ENCODE results near the gene ADAMTS8. TPM values are rescaled to one million over a fixed set of nuclear protein-coding genes. Genes with fewer than 3 reads are reported as not detected.

The ADAMTS8 gene
- total RNA-seq, 1 experiment from 2014 or later, result not detected

DNA sequence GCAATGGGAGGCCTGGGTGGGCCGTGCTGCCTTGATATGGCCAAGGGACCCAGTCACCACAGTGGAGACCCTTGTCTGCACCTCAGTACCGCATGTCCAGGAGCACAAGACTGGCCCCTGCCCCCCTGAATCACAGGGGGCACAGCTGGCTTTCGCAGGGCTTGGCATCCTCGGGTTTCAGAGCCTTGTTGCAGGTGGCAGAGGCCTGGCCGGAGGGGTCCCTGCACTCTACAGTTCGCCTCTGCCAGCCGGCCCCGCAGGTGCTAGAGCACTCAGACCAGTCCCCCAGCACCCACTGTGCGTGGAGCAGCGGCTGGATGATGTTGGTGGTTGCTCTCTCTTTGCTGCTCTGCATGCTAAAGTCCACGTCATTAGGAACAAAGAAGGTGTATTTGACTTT is 23.0 kb downstream of the ADAMTS8 start:
- Histone ChIP-seq H3K9me2 (replicated peaks; ENCODE audit: insufficient read depth, low read length) (no peaks in the 10 kb centered on the region), H3K9ac (ENCODE audit: low read length) (no peak overlapping the region), H3K36me3 (ENCODE audit: insufficient read depth, low read length) (no peaks in the 10 kb centered on the region), H4K20me1 (ENCODE audit: insufficient read depth, low read depth, low read length) (no peaks in the 10 kb centered on the region), H3K4me3 (ENCODE audit: low read length) (no peak overlapping the region), H3K27me3 (ENCODE audit: low read length) (no peaks in the 10 kb centered on the region), H3K4me1 (ENCODE audit: low read length) (no peaks in the 10 kb centered on the region), H3K27ac (ENCODE audit: low read length) (no peak overlapping the region), H2AFZ (ENCODE audit: low read length) (no peak overlapping the region), H3K9me3 (ENCODE audit: low read length) (no peaks in the 10 kb centered on the region), H3K4me2 (ENCODE audit: low read depth, low read length, poor library complexity, severe bottlenecking) (no peak overlapping the region), H3K79me2 (ENCODE audit: low read length) (no peaks in the 10 kb centered on the region)
- DNase-seq, result no peak

DNA sequence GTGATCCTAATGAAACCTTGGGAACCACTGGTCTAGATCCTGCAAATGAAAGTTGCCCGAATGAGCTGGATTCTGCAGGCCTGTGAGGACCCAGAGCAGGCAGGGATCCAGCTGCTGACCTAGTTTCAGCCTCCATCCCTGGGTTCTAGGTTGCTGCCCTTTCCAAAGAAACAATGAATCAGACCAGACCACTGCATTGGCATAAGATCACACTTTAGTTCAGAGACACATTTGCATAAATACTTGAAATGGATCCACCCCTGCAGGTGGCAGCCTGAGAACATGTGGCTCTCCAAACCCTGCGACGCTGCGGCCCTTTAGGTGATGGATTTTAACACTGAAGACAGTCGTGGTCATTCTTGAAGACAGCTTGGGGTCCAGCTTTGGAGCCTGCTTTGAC is 23.7 kb downstream of the ADAMTS8 start:
- H3K4me2 ChIP-seq (ENCODE audit: low read depth, low read length, poor library complexity, severe bottlenecking), result no peak overlapping the region

DNA sequence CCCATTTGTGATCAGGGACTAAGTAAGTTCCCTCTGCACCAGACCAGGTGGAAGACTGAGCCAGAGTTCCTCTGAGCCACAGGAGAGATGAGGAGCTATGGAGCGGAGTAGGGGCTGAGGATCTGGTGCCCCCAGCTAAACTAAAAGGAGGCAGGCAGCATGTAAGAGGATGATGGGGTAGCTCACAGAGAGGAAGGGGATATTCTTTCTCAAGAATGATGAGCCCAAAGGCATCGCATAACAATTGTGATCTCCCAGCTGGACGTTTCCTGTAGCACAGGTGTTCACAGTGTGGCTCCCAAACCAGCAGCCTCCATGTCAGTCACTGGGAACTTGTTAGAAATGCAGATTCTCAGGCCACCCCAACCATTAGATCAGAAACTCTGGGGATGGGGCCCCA is 24.4 kb downstream of the ADAMTS8 start:
- DNase-seq, result no peak
- no peak overlapping the region for H3K4me3 ChIP-seq (ENCODE audit: low read length)
- H2AFZ ChIP-seq (ENCODE audit: low read length), result no peak overlapping the region
- no peaks in the 10 kb centered on the region for H3K79me2 ChIP-seq (ENCODE audit: low read length)
- no peak overlapping the region for H3K4me2 ChIP-seq (ENCODE audit: low read depth, low read length, poor library complexity, severe bottlenecking)
- H3K9ac ChIP-seq (ENCODE audit: low read length), result no peak overlapping the region
- no peak overlapping the region for H3K27ac ChIP-seq (ENCODE audit: low read length)
- no peaks in the 10 kb centered on the region for H3K9me3 ChIP-seq (ENCODE audit: low read length)
- H3K9me2 ChIP-seq (replicated peaks; ENCODE audit: insufficient read depth, low read length), result no peaks in the 10 kb centered on the region
- no peaks in the 10 kb centered on the region for H3K4me1 ChIP-seq (ENCODE audit: low read length)
- no peaks in the 10 kb centered on the region for H4K20me1 ChIP-seq (ENCODE audit: insufficient read depth, low read depth, low read length)
- H3K36me3 ChIP-seq (ENCODE audit: insufficient read depth, low read length), result no peaks in the 10 kb centered on the region
- H3K27me3 ChIP-seq (ENCODE audit: low read length), result no peaks in the 10 kb centered on the region

More for the DNA sequence above, 23.7 kb downstream of the ADAMTS8 start:
- DNase-seq, result peak; percentile 49
- H3K9ac ChIP-seq (ENCODE audit: low read length), result no peak overlapping the region
- H2AFZ ChIP-seq (ENCODE audit: low read length), result no peak overlapping the region
- no peaks in the 10 kb centered on the region for H3K27me3 ChIP-seq (ENCODE audit: low read length)
- H3K4me1 ChIP-seq (ENCODE audit: low read length), result no peaks in the 10 kb centered on the region
- H3K9me3 ChIP-seq (ENCODE audit: low read length), result no peaks in the 10 kb centered on the region
- no peaks in the 10 kb centered on the region for H3K79me2 ChIP-seq (ENCODE audit: low read length)
- no peak overlapping the region for H3K4me3 ChIP-seq (ENCODE audit: low read length)
- H3K9me2 ChIP-seq (replicated peaks; ENCODE audit: insufficient read depth, low read length), result no peaks in the 10 kb centered on the region
- H4K20me1 ChIP-seq (ENCODE audit: insufficient read depth, low read depth, low read length), result no peaks in the 10 kb centered on the region
- no peak overlapping the region for H3K27ac ChIP-seq (ENCODE audit: low read length)
- no peaks in the 10 kb centered on the region for H3K36me3 ChIP-seq (ENCODE audit: insufficient read depth, low read length)

DNA sequence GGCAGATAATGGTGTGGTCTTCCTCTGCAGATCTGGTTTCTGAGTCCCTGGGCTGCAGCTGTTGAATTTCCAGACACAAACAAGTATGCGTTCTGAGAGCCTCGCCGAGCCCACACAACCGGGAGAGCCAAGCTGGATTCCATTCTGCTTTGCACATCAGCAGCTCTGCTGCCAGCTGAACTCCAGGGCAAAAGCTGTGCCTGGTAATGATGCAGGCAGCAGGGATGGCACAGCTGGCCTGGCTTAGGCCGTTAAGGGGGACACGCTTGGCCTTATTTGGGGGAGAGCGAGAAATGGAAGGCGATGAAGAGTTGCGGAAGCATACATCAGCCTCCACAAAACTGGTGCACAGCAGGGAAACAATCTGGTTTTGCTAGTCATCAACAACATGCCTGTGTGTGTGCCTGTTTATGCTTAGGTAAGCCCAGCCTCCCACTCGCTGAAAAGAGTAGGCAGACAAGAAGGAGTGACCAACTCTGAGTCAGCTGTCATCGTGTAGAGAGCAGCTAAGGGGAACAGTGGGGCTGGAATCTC is 25.1 kb downstream of the ADAMTS8 start:
- Histone ChIP-seq H3K9me3 (ENCODE audit: low read length) (no peaks in the 10 kb centered on the region), H3K79me2 (ENCODE audit: low read length) (no peaks in the 10 kb centered on the region), H2AFZ (ENCODE audit: low read length) (no peak overlapping the region), H3K4me3 (ENCODE audit: low read length) (no peak overlapping the region), H3K27ac (ENCODE audit: low read length) (no peak overlapping the region), H3K9ac (ENCODE audit: low read length) (no peak overlapping the region), H3K4me1 (ENCODE audit: low read length) (no peaks in the 10 kb centered on the region), H3K27me3 (ENCODE audit: low read length) (no peaks in the 10 kb centered on the region), H3K9me2 (replicated peaks; ENCODE audit: insufficient read depth, low read length) (no peaks in the 10 kb centered on the region), H4K20me1 (ENCODE audit: insufficient read depth, low read depth, low read length) (no peaks in the 10 kb centered on the region), H3K4me2 (ENCODE audit: low read depth, low read length, poor library complexity, severe bottlenecking) (no peak overlapping the region), H3K36me3 (ENCODE audit: insufficient read depth, low read length) (no peaks in the 10 kb centered on the region)
- no peak for DNase-seq

DNA sequence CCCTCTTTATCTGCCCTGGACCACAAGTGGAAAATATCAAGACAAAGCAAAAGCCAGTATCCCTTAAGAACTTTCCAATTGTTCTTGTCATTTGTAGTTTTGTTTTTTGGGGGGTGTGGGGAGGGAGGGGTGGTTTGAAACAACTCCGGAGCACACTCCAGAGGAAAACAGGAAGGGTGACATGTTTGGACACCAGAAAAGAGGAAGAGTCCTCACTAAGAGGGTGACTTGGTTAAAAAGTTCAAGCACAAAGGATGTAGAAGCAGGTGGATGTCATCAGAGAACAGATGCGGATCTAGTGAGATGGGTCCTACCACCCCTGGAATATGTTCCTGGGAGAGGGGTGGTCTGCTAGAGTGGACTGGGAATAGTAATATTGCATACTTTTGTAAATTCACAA is 25.8 kb downstream of the ADAMTS8 start:
- Histone ChIP-seq H2AFZ (ENCODE audit: low read length) (no peak overlapping the region), H3K36me3 (ENCODE audit: insufficient read depth, low read length) (no peaks in the 10 kb centered on the region), H3K4me3 (ENCODE audit: low read length) (no peak overlapping the region), H3K79me2 (ENCODE audit: low read length) (no peaks in the 10 kb centered on the region), H3K27me3 (ENCODE audit: low read length) (no peaks in the 10 kb centered on the region), H3K4me1 (ENCODE audit: low read length) (no peaks in the 10 kb centered on the region), H3K9me3 (ENCODE audit: low read length) (no peaks in the 10 kb centered on the region), H4K20me1 (ENCODE audit: insufficient read depth, low read depth, low read length) (no peaks in the 10 kb centered on the region), H3K4me2 (ENCODE audit: low read depth, low read length, poor library complexity, severe bottlenecking) (no peak overlapping the region), H3K9me2 (replicated peaks; ENCODE audit: insufficient read depth, low read length) (no peaks in the 10 kb centered on the region), H3K9ac (ENCODE audit: low read length) (no peak overlapping the region), H3K27ac (ENCODE audit: low read length) (no peak overlapping the region)
- DNase-seq, result no peak

DNA sequence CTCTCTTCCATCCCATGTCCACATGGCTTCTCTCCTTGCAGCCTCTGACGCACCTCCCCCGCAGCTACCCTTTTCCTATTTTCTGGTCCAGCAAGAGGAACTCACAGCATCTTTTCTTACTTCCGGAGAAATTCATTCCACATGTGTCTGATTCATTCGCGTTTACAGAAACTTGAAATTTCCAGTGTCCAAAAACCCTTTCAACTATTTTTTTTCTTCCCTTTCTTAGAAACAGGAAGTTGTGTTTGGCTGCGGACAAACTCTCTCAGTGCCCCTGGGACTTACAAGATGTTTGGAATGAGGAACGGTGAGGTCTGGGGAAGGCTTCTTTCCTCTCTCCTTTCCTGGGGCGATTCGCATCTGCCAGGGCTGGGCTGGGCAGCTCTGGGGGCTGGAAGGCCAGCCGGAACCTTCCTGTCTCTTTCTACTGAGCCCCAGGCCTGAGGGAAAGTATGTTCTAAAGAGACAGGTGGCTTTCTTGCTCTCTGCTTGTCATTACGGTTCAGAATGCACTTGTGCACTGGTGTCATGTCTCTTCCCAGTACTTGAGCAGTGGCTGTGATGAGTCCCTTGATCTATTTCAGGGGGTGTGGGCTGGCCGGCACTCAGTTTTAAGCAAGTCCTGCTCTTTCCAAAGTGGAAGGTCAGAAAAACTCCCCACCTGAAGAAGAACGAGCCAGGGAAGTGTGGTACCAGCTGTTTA is 27.5 kb downstream of the ADAMTS8 start:
- Histone ChIP-seq H3K4me1 (ENCODE audit: low read length) (no peaks in the 10 kb centered on the region), H3K79me2 (ENCODE audit: low read length) (no peaks in the 10 kb centered on the region), H3K36me3 (ENCODE audit: insufficient read depth, low read length) (no peaks in the 10 kb centered on the region), H2AFZ (ENCODE audit: low read length) (no peak overlapping the region), H3K9me2 (replicated peaks; ENCODE audit: insufficient read depth, low read length) (no peaks in the 10 kb centered on the region), H3K27me3 (ENCODE audit: low read length) (no peaks in the 10 kb centered on the region), H3K9me3 (ENCODE audit: low read length) (no peaks in the 10 kb centered on the region), H3K9ac (ENCODE audit: low read length) (no peak overlapping the region), H4K20me1 (ENCODE audit: insufficient read depth, low read depth, low read length) (no peaks in the 10 kb centered on the region), H3K4me3 (ENCODE audit: low read length) (no peak overlapping the region), H3K27ac (ENCODE audit: low read length) (no peak overlapping the region), H3K4me2 (ENCODE audit: low read depth, low read length, poor library complexity, severe bottlenecking) (no peak overlapping the region)
- DNase-seq, result no peak

DNA sequence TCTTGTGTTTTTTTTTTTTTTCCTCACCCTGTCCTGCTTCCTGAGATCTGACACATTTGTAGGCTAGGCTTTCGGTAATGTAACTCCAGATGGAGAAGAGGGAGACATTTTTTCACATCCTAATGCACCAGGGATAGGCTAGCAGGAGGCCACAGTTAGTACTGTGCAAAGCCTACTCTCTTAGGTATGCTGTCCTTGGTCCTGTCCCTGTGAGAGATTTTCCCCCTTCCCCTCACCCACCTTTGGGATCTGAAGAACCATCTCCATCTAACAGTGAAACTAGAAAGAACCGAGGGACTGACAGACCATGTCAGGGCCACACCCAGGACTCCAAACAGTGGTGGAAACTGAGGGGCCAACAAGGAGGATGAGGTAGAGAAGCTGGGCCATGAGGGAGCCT is 29.2 kb downstream of the ADAMTS8 start:
- Histone ChIP-seq H3K9me3 (ENCODE audit: low read length) (no peaks in the 10 kb centered on the region), H3K36me3 (ENCODE audit: insufficient read depth, low read length) (no peaks in the 10 kb centered on the region), H3K4me3 (ENCODE audit: low read length) (no peak overlapping the region), H3K4me2 (ENCODE audit: low read depth, low read length, poor library complexity, severe bottlenecking) (no peak overlapping the region), H3K27ac (ENCODE audit: low read length) (no peak overlapping the region), H3K79me2 (ENCODE audit: low read length) (no peaks in the 10 kb centered on the region), H4K20me1 (ENCODE audit: insufficient read depth, low read depth, low read length) (no peaks in the 10 kb centered on the region), H2AFZ (ENCODE audit: low read length) (no peak overlapping the region), H3K4me1 (ENCODE audit: low read length) (no peaks in the 10 kb centered on the region), H3K27me3 (ENCODE audit: low read length) (no peaks in the 10 kb centered on the region), H3K9ac (ENCODE audit: low read length) (no peak overlapping the region), H3K9me2 (replicated peaks; ENCODE audit: insufficient read depth, low read length) (no peaks in the 10 kb centered on the region)
- DNase-seq, result no peak

DNA sequence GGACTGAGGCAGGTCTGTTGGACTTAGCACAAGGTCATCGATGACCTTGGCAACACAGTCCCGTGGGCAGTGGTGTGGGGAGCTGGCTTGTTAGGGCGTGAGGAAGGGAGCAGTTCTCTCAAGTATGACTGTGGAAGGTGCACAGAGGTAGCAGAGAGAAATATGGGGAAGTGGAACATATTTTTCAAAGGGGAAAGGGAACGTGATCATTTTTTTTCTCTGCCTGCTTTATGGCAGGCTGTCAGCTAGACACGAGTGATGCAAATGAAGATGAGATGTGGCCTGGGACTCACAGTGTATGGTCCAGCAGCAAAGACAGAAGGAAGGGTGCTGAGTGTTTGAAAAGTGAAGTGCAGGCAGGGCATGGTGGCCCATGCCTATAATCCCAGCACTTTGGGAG is 30.6 kb downstream of the ADAMTS8 start:
- Histone ChIP-seq H4K20me1 (ENCODE audit: insufficient read depth, low read depth, low read length) (no peaks in the 10 kb centered on the region), H3K4me1 (ENCODE audit: low read length) (no peaks in the 10 kb centered on the region), H3K9me2 (replicated peaks; ENCODE audit: insufficient read depth, low read length) (no peaks in the 10 kb centered on the region), H3K9ac (ENCODE audit: low read length) (no peak overlapping the region), H2AFZ (ENCODE audit: low read length) (no peak overlapping the region), H3K36me3 (ENCODE audit: insufficient read depth, low read length) (no peaks in the 10 kb centered on the region), H3K79me2 (ENCODE audit: low read length) (no peaks in the 10 kb centered on the region), H3K4me2 (ENCODE audit: low read depth, low read length, poor library complexity, severe bottlenecking) (no peak overlapping the region), H3K27ac (ENCODE audit: low read length) (no peak overlapping the region), H3K4me3 (ENCODE audit: low read length) (no peak overlapping the region), H3K9me3 (ENCODE audit: low read length) (no peaks in the 10 kb centered on the region), H3K27me3 (ENCODE audit: low read length) (no peaks in the 10 kb centered on the region)
- DNase-seq, result no peak

All from Karpas-422 (cell line).